Smooth muscle cell (in vitro differentiated cells): ENCODE results near the gene GAMT. TPM values are rescaled to one million over a fixed set of nuclear protein-coding genes. Genes with fewer than 3 reads are reported as not detected.

Experiments
- DNase-seq: peaks from one replicate; lab custom pipeline; 2025; ENCODE audit not compliant: unreplicated experiment; lab: John Stamatoyannopoulos, UW
- H2AFZ ChIP-seq: fragments of 200-600 bp; sonication (generic); 2 replicates; pipeline ENCODE4 v1.6.0; 2016; ENCODE audit warnings: antibody characterized with exemption, low read depth, mild to moderate bottlenecking
- H3F3A ChIP-seq: fragments of 200-600 bp; sonication (generic); 2 replicates; pipeline ENCODE4 v1.6.0; 2017; ENCODE audit warnings: antibody characterized with exemption, low read depth
- H3K27ac ChIP-seq: fragments of 200-600 bp; sonication (generic); 2 replicates; pipeline ENCODE4 v1.5.1; 2016; ENCODE audit warnings: low read depth, mild to moderate bottlenecking
- H3K27me3 ChIP-seq: fragments of 200-600 bp; sonication (generic); 2 replicates; pipeline ENCODE4 v1.6.1; 2016; ENCODE audit warnings: low read depth, mild to moderate bottlenecking
- H3K36me3 ChIP-seq: fragments of 200-600 bp; sonication (generic); 2 replicates; pipeline ENCODE4 v1.5.1; 2016; ENCODE audit warnings: low read depth
- H3K4me1 ChIP-seq: fragments of 200-600 bp; sonication (generic); 2 replicates; pipeline ENCODE4 v1.5.1; 2016; ENCODE audit warnings: low read depth
- H3K4me2 ChIP-seq: fragments of 200-600 bp; sonication (generic); 2 replicates; pipeline ENCODE4 v1.6.0; 2016; ENCODE audit warnings: mild to moderate bottlenecking
- H3K4me3 ChIP-seq: fragments of 200-600 bp; sonication (generic); 2 replicates; pipeline ENCODE4 v1.5.1; 2016; ENCODE audit warnings: mild to moderate bottlenecking
- H3K79me2 ChIP-seq: fragments of 200-600 bp; sonication (generic); 2 replicates; pipeline ENCODE4 v1.6.0; 2016; ENCODE audit warnings: low read depth, mild to moderate bottlenecking
- H3K9ac ChIP-seq: fragments of 200-600 bp; sonication (generic); 2 replicates; pipeline ENCODE4 v1.6.0; 2016; ENCODE audit warnings: low read depth
- H3K9me3 ChIP-seq: fragments of 200-600 bp; sonication (generic); replicated peaks from 2 replicates; pipeline ENCODE4 v1.5.1; 2016; ENCODE audit warnings: low read depth
- H4K20me1 ChIP-seq: fragments of 200-600 bp; sonication (generic); 2 replicates; pipeline ENCODE4 v1.6.0; 2016; ENCODE audit warnings: low read depth
- WGBS: methylation state at CpG from one replicate; pipeline ENCODE4 v1.1.7; 2016; ENCODE audit warnings: low lambda C conversion rate; 5-methylcytosine and 5-hydroxymethylcytosine counted together
- polyA plus RNA-seq: library from polyadenylated mRNA; unstranded; fragments of >200 nt; fragmentation: Nextera tagmentation; extraction: Ambion mirVana; gene quantifications from 2 replicates; pipeline ENCODE4 v1.2.1, GENCODE V29; 2016
- total RNA-seq: library from RNA; depleted of rRNA; stranded (reverse); fragments of >200 nt; gene quantifications from 2 replicates; pipeline ENCODE4 v1.2.3, GENCODE V29; 2014
- TF ChIP-seq, protein P1 (sequence below): fragments of 200-600 bp; sonication (generic); IDR thresholded peaks from 2 replicates; pipeline ENCODE4 v1.5.1; 2017; ENCODE audit warnings: borderline replicate concordance, mild to moderate bottlenecking, antibody characterized with exemption; ENCODE audit not compliant: insufficient read depth, poor library complexity, severe bottlenecking

GAMT gene
- total and polyA plus RNA-seq, 2 experiments from 2014 or later, result 22.3 to 35.2 TPM

DNA sequence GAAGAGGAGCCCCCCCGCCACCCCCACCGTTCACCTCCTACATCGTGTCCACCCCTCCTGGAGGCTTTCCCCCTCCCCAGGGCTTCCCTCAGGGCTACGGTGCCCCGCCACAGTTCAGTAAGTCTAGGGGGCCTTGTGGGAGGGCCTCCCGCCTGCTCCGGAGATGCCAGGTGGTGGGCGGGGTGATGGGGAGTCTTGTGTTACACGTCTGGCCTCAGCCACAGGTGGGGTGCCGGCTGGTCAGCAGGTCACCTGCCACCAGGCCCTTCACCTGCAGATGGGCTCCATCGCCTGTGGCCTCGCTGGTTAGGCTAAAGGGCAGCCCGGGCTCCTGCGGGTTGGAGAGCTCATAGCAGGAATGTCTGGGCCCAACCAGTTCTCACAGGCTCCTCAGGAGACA is 28.9 kb upstream of the GAMT start:
- TF ChIP-seq, protein P1, sequence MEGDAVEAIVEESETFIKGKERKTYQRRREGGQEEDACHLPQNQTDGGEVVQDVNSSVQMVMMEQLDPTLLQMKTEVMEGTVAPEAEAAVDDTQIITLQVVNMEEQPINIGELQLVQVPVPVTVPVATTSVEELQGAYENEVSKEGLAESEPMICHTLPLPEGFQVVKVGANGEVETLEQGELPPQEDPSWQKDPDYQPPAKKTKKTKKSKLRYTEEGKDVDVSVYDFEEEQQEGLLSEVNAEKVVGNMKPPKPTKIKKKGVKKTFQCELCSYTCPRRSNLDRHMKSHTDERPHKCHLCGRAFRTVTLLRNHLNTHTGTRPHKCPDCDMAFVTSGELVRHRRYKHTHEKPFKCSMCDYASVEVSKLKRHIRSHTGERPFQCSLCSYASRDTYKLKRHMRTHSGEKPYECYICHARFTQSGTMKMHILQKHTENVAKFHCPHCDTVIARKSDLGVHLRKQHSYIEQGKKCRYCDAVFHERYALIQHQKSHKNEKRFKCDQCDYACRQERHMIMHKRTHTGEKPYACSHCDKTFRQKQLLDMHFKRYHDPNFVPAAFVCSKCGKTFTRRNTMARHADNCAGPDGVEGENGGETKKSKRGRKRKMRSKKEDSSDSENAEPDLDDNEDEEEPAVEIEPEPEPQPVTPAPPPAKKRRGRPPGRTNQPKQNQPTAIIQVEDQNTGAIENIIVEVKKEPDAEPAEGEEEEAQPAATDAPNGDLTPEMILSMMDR, result no peak
- WGBS, result 96% methylated on average over 9 of the region's 14 CpGs
- no peaks in the 10 kb centered on the region for H3K27me3 ChIP-seq
- no peaks in the 10 kb centered on the region for H3K4me1 ChIP-seq
- no peaks in the 10 kb centered on the region for H3K36me3 ChIP-seq
- no peak overlapping the region for H2AFZ ChIP-seq
- peaks cover 15% of the 10 kb centered on the region for H3K79me2 ChIP-seq
- H3K27ac ChIP-seq, result no peak overlapping the region
- no peak for DNase-seq
- no peak overlapping the region for H3K4me3 ChIP-seq
- no peak overlapping the region for H3K9ac ChIP-seq
- H3F3A ChIP-seq, result peaks cover 1% of the 10 kb centered on the region
- H3K9me3 ChIP-seq, result no peaks in the 10 kb centered on the region
- H4K20me1 ChIP-seq, result peaks cover 65% of the 10 kb centered on the region
- H3K4me2 ChIP-seq, result no peak overlapping the region

DNA sequence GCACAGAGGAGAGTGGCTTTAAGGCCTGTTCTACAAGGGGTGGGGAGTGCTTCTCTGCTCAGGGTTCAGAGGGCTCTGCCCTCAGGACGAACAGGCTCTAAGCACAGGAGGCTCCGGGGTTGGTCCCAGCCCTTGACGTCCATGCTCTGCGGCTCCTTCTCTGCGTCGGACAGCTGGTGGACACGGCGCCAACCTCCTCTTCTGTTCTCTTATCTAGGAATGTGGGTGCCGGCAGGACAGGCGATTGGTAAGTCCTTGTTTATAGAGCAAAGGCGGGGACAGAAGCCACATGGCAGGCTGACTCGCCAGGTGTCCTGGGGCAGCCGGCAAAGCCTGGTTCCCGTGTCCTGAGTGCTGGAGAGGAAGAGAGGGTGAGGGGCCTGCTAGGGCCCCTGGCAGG is 28.4 kb upstream of the GAMT start:
- Histone ChIP-seq H3K4me2 (no peak overlapping the region), H4K20me1 (peaks cover 66% of the 10 kb centered on the region), H3F3A (no peaks in the 10 kb centered on the region), H3K4me1 (no peaks in the 10 kb centered on the region), H3K9ac (no peak overlapping the region), H3K4me3 (no peak overlapping the region), H3K27ac (no peak overlapping the region), H3K79me2 (peaks cover 19% of the 10 kb centered on the region), H3K27me3 (no peaks in the 10 kb centered on the region), H3K9me3 (no peaks in the 10 kb centered on the region), H2AFZ (no peak overlapping the region), H3K36me3 (no peaks in the 10 kb centered on the region)
- TF ChIP-seq, protein P1, result no peak
- no peak for DNase-seq
- WGBS, result 90% methylated on average over 14 of the region's 14 CpGs

DNA sequence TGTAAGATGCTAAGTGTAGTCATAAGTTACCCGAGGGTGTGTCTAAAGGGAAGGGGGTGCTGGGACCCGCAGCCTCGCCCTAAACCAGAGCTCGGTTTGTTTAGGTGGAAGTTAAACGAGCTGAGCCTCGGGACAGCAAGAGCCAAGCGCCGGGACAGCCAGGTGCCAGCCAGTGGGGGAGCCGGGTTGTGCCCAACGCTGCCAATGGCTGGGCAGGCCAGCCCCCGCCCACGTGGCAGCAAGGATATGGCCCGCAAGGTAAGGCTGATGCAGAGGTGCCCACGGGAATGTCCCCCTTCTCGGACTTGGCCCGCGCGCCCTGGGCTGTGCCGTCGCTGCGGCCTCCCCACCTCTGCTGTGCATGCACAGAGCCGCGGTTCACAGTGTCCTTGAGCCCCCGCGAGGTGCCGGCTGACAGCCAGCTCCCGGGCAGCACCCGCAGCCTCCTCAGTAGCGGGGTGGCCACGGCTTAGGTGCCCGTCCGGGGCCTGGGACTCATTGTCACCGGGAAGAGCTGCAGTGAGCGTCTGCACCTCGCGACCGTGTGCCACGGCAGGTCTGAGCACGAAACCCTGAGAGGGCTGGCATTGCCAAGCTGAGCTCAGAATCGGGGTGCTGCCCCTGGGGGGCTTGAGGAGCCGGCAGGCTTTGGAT is 27.5 kb upstream of the GAMT start:
- Histone ChIP-seq H4K20me1 (peaks cover 67% of the 10 kb centered on the region), H3K4me1 (no peaks in the 10 kb centered on the region), H2AFZ (no peak overlapping the region), H3K9ac (no peak overlapping the region), H3K27ac (no peak overlapping the region), H3K27me3 (no peaks in the 10 kb centered on the region), H3K9me3 (no peaks in the 10 kb centered on the region), H3F3A (no peaks in the 10 kb centered on the region), H3K4me2 (no peak overlapping the region), H3K79me2 (peaks cover 21% of the 10 kb centered on the region), H3K4me3 (no peak overlapping the region), H3K36me3 (no peaks in the 10 kb centered on the region)
- WGBS, result 97% methylated on average over 41 of the region's 41 CpGs
- DNase-seq, result no peak
- TF ChIP-seq, protein P1, result no peak
